ENCODE measurements around the gene TMEM131L. TPM values are rescaled to one million over a fixed set of nuclear protein-coding genes. Genes with fewer than 3 reads are reported as not detected.

Gene TMEM131L
- total and polyA plus RNA-seq, 4 donors: 4.9 to 41.3 (median 12.9) TPM

- TF ChIP-seq EGR1 (IDR thresholded peaks at IDR 0.05; ENCODE audit: low read depth in 2 of 2) (no peak), NR2F2 (IDR thresholded peaks at IDR 0.05) (no peak), TAF1 (conservative IDR thresholded peaks at IDR 0.05) (no peak), FOXA1 (IDR thresholded peaks at IDR 0.05) (no peak), SP1 (IDR thresholded peaks at IDR 0.05) (no peak), RAD21 (IDR thresholded peaks at IDR 0.05) (no peak)
Observed at GRCh38 chr4:153553155-153553818, 87.1 kb downstream of the TMEM131L start (continued).

GRCh38 chr4:153553819-153554170 lies 87.6 kb downstream of the TMEM131L start:
- H3K36me3 ChIP-seq (ENCODE audit: control insufficient read depth in 4 of 4, insufficient read depth in 3 of 4, low read depth in 1 of 4, low read length in 3 of 4): peaks cover 0 to 13% (median 5%) of the 10 kb centered on the region in 4 donors
- no peaks in the 10 kb centered on the region for H3K27me3 ChIP-seq (ENCODE audit: control insufficient read depth in 4 of 4, insufficient read depth in 4 of 4, low read length in 3 of 4)
- no peak overlapping the region for H3K4me3 ChIP-seq (ENCODE audit: low read depth in 1 of 3, low read length in 3 of 3)
- H3K4me1 ChIP-seq (ENCODE audit: control insufficient read depth in 4 of 4, insufficient read depth in 4 of 4, low read length in 3 of 4): peaks cover 0 to 4% (median 0%) of the 10 kb centered on the region in 4 donors
- no peak overlapping the region for H3K27ac ChIP-seq (ENCODE audit: low read depth in 1 of 2, low read length in 2 of 2)
- DNase-seq (ENCODE audit: low spot score): no peak
- no peaks in the 10 kb centered on the region for H3K9me3 ChIP-seq (ENCODE audit: control insufficient read depth in 4 of 4, low read length in 3 of 4)
- no peak for TF ChIP-seq ZBTB33 (IDR thresholded peaks at IDR 0.05)
- no peak for TF ChIP-seq NR2F2 (IDR thresholded peaks at IDR 0.05)
- no peak for TF ChIP-seq EGR1 (IDR thresholded peaks at IDR 0.05; ENCODE audit: low read depth in 2 of 2)
- TF ChIP-seq ATF3 (IDR thresholded peaks at IDR 0.05): no peak
- TF ChIP-seq HNF4A (conservative IDR thresholded peaks at IDR 0.05): no peak
- no peak overlapping the region for H3K9ac ChIP-seq (ENCODE audit: low read depth in 1 of 2, low read length in 2 of 2)

GRCh38 chr4:153555730-153556434 lies 89.7 kb downstream of the TMEM131L start:
- no peak for TF ChIP-seq HNF4G (IDR thresholded peaks at IDR 0.05)
- no peak for TF ChIP-seq ZBTB33 (IDR thresholded peaks at IDR 0.05)
- no peak for TF ChIP-seq HNF4A (conservative IDR thresholded peaks at IDR 0.05)
- no peak for TF ChIP-seq JUND (IDR thresholded peaks at IDR 0.05)
- peak in 1 of 2 donors; percentile 14 for TF ChIP-seq RAD21 (IDR thresholded peaks at IDR 0.05)
- TF ChIP-seq FOXA2 (IDR thresholded peaks at IDR 0.05): no peak
- no peak for TF ChIP-seq TAF1 (conservative IDR thresholded peaks at IDR 0.05)
- Histone ChIP-seq H3K9me3 (ENCODE audit: control insufficient read depth in 4 of 4, low read length in 3 of 4) (no peaks in the 10 kb centered on the region), H3K9ac (ENCODE audit: low read depth in 1 of 2, low read length in 2 of 2) (no peak overlapping the region), H3K36me3 (ENCODE audit: control insufficient read depth in 4 of 4, insufficient read depth in 3 of 4, low read depth in 1 of 4, low read length in 3 of 4) (peaks cover 0 to 12% (median 8%) of the 10 kb centered on the region in 4 donors), H3K27ac (ENCODE audit: low read depth in 1 of 2, low read length in 2 of 2) (no peak overlapping the region), H3K4me3 (ENCODE audit: low read depth in 1 of 3, low read length in 3 of 3) (no peak overlapping the region), H3K4me1 (ENCODE audit: control insufficient read depth in 4 of 4, insufficient read depth in 4 of 4, low read length in 3 of 4) (peaks cover 0 to 4% (median 0%) of the 10 kb centered on the region in 4 donors), H3K27me3 (ENCODE audit: control insufficient read depth in 4 of 4, insufficient read depth in 4 of 4, low read length in 3 of 4) (no peaks in the 10 kb centered on the region)
- no peak for DNase-seq (ENCODE audit: low spot score)
- 62% methylated on average over 5 of the region's 5 CpGs for WGBS
